ENCODE measurements around the gene AKNA.
A peak's percentile ranks its signal among the peaks of the same experiment; 100 is the strongest.

The AKNA gene, protein sequence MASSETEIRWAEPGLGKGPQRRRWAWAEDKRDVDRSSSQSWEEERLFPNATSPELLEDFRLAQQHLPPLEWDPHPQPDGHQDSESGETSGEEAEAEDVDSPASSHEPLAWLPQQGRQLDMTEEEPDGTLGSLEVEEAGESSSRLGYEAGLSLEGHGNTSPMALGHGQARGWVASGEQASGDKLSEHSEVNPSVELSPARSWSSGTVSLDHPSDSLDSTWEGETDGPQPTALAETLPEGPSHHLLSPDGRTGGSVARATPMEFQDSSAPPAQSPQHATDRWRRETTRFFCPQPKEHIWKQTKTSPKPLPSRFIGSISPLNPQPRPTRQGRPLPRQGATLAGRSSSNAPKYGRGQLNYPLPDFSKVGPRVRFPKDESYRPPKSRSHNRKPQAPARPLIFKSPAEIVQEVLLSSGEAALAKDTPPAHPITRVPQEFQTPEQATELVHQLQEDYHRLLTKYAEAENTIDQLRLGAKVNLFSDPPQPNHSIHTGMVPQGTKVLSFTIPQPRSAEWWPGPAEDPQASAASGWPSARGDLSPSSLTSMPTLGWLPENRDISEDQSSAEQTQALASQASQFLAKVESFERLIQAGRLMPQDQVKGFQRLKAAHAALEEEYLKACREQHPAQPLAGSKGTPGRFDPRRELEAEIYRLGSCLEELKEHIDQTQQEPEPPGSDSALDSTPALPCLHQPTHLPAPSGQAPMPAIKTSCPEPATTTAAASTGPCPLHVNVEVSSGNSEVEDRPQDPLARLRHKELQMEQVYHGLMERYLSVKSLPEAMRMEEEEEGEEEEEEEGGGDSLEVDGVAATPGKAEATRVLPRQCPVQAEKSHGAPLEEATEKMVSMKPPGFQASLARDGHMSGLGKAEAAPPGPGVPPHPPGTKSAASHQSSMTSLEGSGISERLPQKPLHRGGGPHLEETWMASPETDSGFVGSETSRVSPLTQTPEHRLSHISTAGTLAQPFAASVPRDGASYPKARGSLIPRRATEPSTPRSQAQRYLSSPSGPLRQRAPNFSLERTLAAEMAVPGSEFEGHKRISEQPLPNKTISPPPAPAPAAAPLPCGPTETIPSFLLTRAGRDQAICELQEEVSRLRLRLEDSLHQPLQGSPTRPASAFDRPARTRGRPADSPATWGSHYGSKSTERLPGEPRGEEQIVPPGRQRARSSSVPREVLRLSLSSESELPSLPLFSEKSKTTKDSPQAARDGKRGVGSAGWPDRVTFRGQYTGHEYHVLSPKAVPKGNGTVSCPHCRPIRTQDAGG (N-terminal part only)

DNA sequence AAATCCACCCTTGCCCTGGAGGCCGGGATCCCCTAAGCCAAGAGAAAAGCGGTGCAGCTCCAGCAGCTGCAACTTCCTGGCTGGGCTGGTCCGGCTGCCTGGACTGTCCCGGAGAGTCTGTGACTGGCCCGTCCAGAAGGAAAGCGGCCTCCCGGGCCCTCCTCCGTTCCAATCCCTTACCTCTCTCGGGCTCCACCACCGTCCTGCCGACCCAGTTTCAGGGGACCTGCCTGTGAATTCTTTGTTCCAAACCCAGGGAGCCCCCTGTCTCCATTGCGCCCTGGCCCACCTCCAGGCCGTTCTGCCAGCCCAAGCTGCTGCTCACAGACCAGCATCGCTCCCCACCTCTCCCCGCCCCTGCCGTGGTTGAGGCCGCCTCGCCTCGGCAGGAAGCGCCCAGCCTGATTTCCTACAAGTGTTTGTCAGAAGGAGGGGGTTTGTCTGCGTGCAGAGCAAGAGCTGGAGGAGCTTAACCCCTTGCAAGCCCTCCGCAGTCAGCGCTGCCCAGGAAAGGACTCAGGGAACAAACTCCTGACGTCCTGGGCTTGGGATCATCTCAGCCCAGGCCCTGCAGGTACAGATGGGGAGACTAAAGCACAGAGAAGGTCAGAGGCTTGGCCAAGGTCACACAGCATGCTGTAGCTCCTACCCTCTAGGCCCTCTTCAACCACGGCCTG lies at the start of gene AKNA:
TSS of gene AKNA (minus strand) at position 303 of the 677 bp plus-strand sequence. CDS start 6,649 bp downstream, outside the sequence.
- peak; percentile 92 for DNase-seq

DNA sequence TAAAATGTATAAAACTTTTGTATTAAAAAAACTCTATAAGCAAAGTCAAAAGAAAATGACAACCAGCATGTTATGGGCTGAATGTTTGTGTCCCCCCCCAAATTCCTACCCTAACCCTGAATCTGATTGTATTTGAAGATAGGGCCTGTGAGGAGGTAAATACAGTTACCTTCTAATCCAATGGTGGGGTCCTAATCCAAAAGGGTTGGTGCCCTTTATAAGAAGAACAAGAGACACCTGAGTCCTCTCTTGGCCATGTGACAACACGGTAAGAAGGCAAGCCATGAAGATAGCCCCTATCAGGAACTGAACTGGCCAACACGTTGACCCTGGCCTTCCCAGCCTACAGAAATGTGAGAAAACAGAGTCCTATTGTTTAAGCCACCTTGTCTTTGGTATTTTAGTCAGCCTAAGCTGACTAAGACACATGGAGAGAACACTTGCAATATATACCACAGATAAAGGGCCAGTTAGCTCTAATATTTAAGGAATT lies 49.7 kb upstream of the AKNA start:
- no peak for DNase-seq

GRCh38 chr9:114434878-114435311 lies 47.1 kb upstream of the AKNA start:
- DNase-seq: peak; percentile 22

- peak; percentile 16 for DNase-seq
Observed at GRCh38 chr9:114433720-114434255, 46.0 kb upstream of the AKNA start.

GRCh38 chr9:114433086-114433485 lies 45.3 kb upstream of the AKNA start:
- no peak for DNase-seq

GRCh38 chr9:114432323-114433067 lies 44.7 kb upstream of the AKNA start:
- no peak for DNase-seq

GRCh38 chr9:114431770-114432169 lies 44.0 kb upstream of the AKNA start:
- no peak for DNase-seq

- DNase-seq: no peak
Observed at GRCh38 chr9:114431003-114431402, 43.2 kb upstream of the AKNA start.

GRCh38 chr9:114430457-114430856 lies 42.7 kb upstream of the AKNA start:
- DNase-seq: no peak

GRCh38 chr9:114429488-114429887 lies 41.7 kb upstream of the AKNA start:
- DNase-seq: no peak

DNA sequence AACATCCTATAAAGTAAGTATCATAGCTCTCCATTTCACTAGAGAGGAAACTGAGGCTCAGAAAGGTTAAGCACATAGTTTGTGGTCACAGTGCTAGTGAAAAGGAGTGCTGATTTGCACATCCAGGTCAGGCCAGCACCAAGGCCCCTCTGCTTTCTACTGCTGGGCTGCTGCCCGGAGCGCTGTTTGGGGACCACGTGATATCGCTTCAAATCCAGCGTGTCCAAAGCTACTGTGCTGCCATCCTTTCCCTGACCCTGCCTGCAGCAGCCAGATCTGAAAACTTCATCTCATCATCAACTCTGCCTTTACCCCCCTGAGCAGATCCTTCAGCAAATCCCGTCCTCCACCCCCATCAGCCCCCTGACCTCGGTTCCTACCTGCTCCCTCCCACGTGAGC lies 40.7 kb upstream of the AKNA start:
- DNase-seq: no peak

DNA sequence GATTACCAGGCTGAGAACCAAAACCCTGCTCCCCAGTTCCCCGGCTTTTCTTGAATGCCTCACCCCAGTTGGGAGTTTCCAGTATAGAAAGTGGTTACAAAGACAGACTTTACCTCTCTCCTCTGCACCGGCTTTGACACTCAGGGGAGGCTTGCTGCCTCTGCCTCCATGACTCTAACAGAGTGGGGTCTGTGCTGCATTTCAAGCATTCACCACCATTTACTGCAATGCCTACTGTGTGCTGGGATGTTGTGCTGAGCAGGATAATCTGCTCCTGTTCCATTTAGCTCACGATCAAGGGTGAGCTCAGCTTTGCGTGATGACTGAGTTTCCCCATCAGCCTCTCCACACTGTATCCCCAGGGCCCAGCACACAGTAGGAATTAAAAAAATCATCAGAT lies 39.9 kb upstream of the AKNA start:
- no peak for DNase-seq

DNA sequence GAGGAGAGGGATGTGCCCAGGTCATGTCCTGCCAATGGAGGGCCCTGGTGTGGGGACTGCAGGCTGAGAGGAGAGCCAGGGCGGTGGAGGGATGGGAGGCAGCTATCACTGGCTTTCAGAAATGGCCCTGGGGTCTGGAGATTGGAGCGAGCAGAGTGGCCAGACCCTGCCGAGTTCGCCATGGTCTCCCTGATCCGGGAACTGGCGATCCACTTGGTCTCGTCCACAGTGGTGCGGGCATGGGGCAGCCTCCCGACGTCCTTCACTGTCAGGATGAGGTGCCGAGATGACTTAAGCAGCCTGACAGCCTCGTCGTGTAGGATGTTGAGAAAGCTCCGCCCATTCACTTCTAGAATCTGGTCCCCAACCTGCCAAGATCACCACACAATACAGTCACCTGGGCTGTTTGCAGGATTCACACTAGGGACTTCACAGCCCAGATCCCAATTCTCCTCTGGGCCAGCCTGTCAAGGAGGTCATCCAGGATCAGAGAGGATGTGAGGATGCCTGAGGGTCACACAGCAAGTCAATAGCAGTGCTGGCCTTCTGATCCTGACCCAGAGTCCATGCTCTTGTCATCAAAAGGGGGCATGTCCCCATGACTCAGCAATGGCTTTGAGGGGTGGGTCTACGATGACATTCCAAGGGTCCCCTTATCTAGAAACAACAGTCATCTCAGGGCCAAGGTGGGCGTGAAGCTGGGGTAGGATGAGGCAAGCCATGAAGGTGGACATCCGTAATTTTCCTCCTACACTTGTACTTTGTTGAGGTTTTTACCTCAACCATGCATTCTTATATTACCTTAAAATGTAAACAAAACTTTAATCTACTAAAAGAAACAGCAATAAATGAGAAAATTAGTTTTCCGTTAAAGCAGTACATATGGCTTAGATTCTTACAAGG lies 38.5 kb upstream of the AKNA start:
- DNase-seq: no peak

DNA sequence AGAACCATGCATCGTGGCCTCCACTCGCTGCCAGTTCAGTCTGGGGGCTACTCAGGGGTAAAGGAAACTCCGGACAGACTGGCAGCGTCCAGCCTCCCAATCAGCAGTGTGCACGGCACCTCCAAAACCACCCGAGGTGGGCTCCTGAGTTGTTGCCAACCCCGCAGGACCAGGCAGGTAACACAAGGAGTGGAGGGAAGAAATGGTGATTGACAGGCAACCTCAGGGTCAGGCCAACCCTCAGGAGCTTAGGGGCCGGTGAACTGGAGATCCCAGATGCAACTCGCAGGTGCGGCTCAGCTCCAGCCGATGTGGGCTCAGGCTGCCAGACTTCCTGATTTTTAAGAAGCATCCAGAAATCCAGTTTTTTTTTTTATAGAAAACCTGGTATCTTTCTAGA lies 37.3 kb upstream of the AKNA start:
- DNase-seq: no peak

GRCh38 chr9:114424126-114424525 lies 36.3 kb upstream of the AKNA start:
- no peak for DNase-seq

GRCh38 chr9:114423181-114423580 lies 35.4 kb upstream of the AKNA start:
- DNase-seq: no peak

GRCh38 chr9:114421147-114421546 lies 33.4 kb upstream of the AKNA start:
- no peak for DNase-seq

GRCh38 chr9:114419796-114420195 lies 32.0 kb upstream of the AKNA start:
- no peak for DNase-seq

DNA sequence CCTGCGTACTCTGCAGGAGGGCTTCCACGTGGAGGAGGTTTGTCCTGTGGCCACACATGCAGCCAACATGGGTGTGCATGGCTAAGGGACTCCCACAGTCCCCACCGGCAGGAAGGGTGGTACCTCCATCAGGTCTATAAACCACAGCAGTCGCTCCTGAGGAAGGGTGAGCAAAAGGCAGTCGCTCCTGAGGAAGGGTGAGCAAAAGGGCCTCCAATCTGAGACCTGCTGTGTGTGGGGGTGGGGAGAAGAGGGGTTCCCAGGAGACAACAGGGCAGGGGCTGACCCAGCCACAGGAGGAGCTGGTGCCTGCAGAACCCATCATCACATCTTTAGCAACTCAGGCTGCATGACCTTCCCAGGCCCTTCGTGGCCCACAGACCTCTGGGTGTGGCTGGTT lies 30.3 kb upstream of the AKNA start:
- no peak for DNase-seq

DNA sequence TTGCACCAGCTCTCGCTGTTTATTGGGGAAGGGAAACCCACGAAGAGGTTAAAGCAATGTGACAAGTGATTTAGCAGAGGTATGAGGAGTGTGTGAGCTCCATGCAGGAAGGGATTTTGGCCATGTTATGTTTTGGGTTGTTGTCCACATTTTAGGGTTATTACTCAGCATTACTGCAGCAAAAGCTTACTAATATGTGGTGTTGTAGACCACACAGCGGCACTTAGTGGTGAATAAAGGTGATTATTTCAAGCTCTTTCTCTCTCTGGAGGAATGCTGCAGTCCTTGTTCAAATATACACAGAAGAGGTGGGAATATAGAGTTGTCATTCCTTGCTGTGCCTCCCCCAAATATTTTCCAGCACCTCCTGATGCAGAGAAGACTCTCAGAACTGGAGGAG lies 29.7 kb upstream of the AKNA start:
- no peak for DNase-seq
